Activated CD4-positive, alpha-beta T cell treated with anti-CD3 and anti-CD28 coated beads, Interleukin-2, amount 50 U/mL, for 16 hours (primary cell): Measurements from ENCODE around the gene TSPAN17.

Experiments
- DNase-seq: peaks from one replicate; pipeline ENCODE4 v3.0.0-alpha.2; 2020

Gene TSPAN17

DNA sequence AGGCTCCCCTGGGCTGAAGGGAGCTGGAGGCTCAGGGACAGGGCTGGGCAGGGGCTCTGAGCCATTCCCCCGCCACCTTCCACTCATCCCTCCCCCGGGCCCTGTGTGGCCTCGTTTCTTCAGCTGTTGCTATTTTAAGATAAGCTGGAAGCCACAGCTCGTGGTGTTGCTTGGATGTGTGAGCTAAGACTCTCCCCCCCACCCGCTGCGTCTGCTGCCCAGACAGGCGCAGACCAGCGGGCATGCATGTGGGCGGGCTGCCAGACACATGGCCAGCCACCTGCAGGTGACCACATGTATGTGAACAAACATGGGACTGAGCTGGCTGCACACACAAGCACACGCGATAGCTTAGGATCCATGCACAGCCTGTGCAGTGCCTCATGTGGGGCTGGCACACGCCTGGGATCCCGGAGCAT lies 25.6 kb upstream of the TSPAN17 start:
- DNase-seq, result no peak

DNA sequence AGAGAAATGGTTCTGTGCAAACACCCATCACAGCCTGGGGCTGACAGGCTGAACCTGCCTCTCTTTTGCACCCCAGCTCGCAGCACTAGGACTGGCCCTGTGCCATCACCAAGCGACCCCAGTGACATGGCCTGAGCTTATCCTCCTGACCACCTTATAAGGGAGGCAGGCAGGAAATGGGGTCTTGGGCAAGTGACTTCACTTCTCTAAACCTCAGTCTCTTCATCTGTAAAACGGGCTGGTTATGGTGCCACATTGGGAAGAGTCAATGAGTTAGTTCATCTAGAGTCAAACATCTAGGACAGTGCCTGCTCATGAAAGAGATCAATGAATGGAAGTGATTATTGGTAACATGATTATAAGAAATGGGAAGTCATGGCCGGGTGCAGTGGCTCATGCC lies 23.1 kb upstream of the TSPAN17 start:
- DNase-seq, result no peak

DNA sequence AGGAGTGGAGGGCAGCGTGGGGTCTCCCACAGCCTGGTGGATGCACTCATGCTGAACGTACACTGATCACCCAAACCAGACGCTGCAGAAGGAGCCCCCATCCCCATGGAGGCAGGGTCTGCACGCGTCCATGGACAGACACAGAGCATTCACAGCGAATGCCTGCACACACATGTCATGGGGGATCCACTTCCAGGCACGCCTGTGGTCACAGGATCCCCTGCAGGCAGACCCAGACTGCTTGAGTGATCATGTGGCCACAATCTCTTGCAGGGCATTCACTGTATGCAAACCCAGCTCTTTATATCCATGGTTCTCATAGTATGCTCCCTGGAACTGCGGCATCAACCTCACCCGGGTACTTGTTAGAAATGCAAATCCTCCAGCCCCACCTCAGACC lies 22.3 kb upstream of the TSPAN17 start:
- DNase-seq, result no peak

DNA sequence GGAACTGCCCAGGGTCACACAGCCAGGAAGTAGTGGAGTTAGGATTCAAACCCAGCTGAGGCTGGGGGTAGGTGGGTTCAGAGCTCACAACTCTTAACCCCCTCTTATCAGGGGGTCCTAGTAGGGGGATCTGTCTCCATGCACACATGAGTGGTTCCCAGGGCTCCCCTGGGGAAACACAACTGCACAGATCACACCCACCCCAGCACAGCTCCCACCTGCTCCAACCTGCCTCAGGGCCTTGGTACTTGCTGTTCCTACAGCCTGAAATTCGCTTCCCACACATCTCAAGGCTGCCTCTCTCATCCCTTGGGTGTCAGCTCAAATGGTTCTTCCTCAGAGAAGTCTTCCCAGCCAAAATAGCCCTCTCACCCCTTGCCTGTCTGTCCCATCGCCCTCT lies 21.8 kb upstream of the TSPAN17 start:
- no peak for DNase-seq

DNA sequence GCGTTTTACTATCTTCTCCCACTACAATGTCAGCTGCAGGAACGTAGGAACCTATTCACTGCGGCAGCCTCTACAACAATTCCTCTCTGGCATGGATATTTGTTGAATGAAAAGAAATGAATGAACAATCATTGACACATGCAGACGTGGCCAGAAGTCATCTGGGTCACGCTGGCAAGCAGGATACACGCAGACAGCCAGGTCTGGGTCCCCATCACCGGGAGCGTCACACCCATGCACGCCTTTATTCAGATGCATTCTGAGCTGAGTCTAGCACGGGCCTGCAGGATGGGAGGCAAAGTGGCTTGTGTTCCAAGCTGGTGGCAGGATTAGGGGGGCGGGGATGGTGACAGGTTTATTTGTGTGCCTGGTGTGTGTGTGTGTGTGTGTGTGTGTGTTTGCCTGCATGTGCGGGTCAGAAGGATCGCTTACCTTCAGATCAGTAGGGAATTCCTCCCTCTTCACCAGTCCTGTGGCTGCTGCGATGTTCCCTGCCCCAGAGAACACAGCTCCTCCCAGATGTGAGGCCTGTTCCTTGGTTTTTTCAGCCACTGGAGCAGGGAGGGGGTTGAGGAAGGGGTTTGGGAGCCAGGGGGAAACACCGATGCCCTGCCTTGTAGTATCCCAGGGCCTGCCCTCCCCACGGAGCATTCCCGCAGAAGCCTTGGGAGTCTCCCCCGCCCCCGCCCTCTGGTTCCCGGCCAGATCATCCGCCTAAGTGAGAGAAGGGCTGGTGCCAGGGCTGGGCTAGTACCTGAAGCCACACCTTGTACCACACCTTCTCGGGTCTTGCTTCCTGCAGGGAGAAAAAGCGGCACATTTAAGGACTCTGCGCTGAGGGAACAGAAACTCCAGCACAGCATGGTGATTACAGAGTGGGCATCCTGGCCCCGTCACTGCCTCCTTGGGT lies 21.1 kb upstream of the TSPAN17 start:
- no peak for DNase-seq

DNA sequence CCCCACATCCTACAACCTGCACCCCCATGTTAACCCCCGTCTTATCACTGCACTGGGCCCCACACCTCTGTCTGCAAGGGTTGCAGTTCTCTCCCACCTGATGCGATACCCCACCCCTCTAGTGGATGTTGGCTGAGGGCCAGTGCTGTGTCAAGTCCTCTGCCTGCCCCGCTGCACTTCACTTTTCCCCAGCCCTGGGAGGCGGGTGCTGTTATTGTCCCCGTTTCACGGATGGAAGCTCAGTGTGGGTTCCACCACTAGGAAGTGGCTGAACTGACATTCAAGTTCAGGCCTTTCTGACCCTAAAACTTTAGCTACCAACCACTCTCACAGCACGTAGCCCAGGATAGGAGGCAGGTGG lies 20.4 kb upstream of the TSPAN17 start:
- DNase-seq, result no peak

DNA sequence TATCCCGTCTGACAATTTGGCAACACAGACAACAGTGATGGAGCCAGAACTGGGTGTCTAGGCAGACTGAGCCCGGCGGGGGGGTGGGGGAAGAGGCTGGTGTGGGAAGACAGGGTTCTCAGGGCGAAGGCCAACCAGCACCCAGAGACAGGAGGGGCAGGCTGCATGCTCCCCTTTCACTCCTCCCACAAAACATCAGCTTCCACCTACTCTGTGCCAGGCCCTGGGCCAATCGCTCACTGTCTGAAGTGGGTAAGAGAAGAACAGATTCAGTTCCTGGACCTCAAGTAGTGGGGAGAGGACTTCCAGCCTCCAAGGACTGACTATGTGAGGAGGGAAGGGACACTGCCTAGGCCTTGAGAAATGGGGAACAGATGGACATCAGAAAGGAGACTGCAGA lies 19.7 kb upstream of the TSPAN17 start:
- DNase-seq, result no peak

DNA sequence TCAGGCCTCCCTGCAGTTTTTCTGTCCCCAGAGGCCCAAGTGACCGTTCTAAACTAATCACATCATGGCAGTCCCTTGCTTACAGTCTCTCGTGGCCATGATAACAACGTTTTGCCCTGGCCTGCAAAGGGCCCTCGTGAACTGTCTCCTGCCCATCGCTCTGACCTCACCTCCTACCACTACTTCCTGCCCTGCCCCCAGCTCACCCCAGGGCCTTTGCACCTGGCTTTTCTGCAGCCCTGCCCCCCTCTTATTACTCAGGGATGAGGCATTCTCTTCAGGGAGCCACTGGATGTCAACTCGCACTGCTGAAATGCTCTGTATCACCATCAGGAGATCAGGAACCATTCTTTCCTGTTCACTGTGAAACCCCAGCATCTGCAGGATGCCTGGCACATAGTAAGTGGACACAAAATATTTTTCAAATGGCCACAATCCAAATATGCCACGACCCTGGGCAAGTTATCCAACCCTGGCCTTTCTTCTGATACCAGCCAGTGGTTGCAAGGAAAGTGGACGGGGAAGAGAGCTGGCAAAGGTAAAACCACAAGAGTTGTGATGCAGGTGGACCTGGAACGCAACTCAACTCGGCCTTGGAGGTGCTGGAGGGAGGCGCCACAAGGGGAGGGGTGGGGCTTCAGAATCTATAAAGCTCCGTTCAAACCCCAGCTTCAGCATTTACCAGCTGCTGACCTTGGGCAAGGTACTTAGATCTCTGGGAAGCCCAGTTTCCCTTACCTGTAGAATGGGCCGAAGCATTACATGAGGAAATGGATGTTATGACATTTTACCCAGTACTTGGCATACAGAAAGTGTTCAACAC lies 18.7 kb upstream of the TSPAN17 start:
- no peak for DNase-seq

DNA sequence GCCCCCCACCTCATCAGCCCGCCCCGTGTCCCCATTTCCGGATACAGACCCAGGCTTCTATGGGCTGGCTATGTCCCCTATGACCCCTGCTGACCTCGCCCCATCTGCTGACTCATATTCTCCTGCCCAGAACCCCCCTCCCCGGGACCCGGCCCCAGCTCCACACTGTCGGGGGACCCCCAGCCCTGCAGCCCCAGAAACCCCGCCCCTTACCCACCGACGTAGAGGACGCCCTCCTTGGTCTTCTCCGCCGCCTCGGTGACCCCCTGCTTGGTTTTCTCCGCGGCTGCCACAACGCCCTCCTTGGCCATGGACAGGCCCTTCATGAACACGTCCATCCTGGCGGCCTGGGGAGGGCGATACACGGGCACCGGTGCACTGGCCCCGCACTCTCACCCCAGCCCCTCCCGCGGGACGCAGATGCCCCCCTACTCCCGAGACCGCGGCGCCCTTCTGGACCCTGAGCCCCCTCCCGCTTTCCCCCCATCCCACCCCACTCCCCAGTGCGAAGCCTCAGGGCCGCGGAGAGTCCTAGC lies 17.9 kb upstream of the TSPAN17 start:
- no peak for DNase-seq

DNA sequence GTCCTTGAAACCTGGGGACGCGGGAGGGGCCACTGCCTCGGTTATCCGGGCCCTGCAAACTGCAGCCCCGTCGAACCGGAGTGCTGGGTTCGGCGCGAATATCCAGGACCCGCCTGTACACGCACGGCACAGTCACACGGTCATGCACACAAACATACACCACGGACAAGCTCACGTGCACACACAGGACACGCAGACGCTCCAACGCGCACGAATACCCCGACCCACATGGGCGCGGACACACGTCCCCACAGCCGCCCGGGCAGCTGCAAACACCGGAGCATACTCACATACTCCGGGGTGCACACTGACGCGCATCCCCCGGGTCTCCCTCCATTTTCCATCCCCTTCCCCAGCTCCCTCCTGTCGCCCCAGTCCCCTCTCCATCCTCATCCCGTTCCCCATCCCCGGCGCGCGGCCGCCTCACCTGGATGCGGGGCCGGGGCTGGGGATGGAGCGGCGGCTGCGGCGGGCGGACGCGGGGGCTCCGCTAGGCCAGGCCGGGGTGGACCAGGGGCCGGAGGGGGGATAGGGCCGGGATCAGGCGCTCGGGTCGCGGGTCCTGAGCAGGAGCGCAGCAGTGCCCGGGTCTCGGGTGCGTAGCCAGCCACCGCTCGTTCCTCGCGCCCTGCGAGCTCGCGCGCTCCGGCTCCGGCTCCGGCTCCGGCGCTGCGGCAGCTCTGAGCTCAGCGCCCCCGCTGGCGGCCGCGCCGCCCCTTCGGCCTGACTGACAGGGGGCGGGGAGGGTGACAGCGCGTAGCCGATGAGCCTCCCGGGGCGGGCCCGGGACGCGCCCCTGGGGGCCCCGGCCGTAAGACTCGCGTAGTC lies 17.2 kb upstream of the TSPAN17 start, which contains the start of the genes EIF4E1B and SNCB:
Gene EIF4E1B (plus strand): TSS at position 823 of the 828 bp plus-strand sequence. CDS start 12,113 bp downstream, outside the sequence.
Gene SNCB (minus strand): TSS at position 682 of the 828 bp plus-strand sequence. CDS start 880 bp downstream, outside the sequence.
- peak; percentile 34 for DNase-seq

DNA sequence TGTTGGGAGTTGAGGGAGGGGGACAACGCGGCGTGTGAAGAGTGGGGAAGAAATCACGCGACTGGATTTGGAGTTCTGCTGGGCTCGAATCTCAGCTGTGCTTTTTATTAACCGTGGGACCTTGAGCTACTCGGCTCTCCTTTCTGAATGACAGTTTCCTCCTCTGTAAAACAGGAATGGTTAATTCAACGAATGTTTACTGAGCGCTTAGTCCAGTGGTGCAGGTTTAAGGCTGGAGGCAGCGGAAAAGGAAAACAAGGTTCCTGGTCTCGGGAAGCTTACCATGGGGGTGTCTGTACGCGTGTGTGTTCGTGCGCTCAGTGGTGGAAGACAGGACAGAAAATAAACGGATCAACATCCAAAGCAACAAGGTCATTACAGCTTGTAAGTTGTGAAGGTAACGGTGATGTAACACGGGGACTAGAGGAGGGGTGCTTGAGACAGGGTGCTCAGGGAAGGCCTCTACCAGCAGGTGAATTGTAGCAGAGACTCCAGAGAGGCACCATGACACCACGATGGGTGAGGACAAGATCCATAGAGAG lies 16.5 kb upstream of the TSPAN17 start:
- DNase-seq, result no peak

DNA sequence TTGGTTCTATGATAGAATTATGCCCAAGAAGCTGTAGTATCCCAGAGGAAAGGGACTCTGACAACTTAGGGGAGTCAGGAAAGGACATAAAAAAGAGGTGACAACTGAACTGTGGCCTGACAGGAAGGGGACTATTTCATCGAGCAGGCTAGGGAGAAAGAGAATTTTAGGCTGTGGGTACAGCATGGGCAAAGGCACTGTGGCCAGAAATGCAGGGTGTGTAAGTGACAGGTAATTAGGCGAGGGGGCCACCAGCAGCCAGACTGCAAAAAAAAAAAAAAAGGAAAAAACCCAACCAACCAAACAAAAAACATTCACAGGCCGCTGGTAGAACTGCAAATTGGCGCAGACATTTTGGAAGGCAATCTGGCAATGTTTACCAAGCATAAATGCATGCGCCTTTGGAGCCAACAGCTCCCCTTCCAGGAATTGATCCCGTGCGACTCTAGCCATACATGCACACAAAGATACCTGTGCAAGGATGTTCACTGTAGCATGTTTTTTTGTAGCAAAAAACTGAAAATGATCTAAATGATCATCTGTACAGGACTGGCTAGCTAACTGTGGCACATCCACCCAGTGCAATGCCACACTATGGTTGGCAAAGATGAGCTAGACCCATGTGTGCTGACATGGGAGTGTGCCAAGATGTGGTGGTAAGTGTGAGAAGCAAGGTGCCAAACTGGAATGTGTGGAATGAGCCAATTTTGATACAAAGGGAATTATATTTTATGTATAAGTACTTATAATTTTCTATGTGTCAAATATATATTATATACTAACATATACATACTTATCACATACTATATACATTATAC lies 15.7 kb upstream of the TSPAN17 start:
- no peak for DNase-seq

DNA sequence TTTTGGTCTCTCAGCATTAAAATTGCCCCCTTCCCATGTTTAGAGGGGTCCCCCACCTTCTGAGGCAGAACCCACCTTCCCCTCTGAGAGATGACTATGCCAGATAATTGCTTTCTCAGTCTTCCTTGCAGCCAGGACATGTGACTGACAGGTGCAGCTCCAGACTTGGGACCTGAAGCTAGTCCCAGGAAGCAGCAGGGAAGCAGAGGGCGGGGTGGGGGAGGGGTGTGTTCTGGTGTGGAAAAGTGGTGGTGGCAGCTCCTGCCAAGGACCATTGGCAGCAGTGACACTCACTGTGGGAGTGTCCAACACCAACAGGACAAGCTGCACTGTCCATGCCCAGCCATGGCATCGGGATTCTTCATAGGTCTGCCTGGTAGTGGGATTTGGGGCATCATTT lies 14.5 kb upstream of the TSPAN17 start:
- no peak for DNase-seq

DNA sequence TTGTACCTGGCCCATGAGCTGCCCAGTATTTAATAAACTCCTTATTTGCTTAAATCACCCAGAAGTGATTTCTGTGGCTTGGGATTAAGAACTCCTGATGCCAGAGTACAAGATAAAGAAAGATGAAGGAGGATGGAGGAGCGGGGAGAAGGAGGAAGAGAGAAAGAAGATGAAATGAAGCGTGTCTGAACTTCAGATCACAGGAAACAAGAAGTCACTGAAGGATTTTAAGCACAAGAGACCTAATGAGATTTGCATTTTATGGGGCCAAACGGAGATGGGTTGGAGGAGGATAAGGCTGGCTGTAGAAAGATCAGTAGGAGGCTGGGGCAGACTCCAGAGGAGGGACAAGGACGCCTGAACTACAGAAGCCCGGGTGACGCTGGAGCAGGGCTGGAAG lies 13.7 kb upstream of the TSPAN17 start:
- no peak for DNase-seq

DNA sequence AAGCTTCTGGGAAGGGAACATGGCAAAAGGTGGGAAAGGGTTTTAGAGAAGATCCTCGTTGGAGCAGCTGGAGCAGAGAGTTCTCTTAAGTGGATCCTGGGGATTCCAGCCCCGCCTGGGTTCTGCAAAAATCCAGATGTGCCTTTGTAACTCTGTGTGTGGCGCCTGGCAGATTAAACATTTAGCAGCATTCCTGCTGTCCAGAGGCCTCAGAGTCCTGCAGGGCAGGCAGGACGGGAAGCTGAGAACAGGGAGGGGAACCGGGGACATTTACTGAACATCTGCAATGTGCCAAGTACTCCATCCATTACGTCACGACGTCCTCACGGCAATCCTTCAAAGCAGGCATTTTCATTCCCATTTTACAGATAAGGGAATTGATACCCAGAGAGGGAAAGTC lies 10.9 kb upstream of the TSPAN17 start:
- no peak for DNase-seq

DNA sequence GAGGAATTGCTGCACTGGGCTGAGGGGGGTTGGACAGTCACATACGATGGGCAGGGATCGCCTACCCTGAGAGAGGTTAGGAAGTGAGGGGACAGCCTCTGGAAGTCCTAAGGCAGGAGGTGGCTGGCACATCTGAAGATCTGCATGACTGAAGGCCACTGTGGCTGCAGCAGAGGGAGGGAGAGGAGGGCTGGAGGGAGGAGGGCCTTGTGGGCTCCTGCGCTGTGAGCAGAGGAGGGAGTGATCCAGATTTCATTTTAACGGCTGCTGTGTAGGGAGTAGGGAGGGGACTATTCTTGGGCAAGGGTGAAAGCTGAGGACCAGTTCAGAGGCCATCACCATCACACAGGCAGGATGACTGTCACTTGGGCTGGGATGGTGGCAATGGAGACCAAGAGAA lies 9.7 kb upstream of the TSPAN17 start:
- DNase-seq, result no peak

DNA sequence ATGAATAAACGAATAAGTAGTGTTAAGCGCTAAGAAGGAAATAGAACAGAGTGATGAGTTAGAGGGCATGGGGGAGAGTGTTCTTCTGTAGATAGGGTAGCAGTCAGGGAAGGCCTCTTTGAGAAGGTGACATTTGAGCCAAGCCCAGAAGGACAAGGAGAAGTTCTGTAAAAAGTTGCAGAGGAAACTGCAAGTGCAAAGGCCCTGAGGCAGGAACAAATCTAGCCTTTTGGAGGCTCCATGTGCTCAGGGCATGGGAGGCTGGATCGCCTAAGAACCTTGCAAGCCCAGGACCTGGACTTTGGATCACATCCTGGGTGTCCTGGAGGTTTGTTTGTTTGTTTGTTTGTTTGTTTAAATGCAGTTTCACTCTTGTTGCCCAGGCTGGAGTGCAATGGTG lies 8.8 kb upstream of the TSPAN17 start:
- no peak for DNase-seq

DNA sequence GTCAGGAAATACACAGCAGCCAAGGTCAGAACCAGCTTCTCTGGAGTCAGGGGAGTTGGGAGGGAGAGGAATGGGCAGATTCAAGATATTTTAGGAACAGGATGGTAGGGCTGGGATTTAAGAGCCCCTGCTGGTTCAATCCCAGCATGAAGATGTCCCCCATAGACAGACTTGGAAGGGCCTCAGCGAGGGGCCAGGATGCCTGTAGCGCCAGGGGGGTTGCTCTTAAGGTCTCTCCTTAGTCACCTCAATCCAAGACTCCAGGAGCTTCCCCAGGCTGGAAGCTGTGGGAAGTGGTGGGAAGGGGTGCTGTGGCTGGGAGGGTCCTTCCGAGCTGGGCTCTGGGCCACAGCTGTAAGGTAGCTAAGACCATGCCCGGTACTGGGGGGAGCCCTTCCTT lies 8.1 kb upstream of the TSPAN17 start:
- no peak for DNase-seq

DNA sequence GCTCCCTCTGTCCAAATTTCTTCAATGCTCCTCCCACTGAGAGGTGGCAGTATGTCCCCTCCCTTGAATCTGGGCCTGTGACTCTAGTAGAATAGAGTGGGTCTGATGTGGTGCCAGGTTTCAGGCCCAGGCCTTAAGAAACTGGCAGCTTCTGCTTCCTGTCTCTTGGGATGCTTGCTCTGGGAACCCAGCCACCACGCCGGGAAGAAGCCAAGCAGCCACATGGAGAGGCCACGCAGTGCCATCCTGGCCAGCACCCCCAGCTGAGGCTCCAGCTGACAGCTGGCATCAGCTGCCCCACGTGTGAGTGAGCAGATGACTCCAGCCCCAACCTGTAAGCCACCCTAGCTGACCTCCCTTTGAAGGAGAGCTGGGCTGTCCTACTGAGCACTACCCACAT lies 7.3 kb upstream of the TSPAN17 start:
- DNase-seq, result no peak

DNA sequence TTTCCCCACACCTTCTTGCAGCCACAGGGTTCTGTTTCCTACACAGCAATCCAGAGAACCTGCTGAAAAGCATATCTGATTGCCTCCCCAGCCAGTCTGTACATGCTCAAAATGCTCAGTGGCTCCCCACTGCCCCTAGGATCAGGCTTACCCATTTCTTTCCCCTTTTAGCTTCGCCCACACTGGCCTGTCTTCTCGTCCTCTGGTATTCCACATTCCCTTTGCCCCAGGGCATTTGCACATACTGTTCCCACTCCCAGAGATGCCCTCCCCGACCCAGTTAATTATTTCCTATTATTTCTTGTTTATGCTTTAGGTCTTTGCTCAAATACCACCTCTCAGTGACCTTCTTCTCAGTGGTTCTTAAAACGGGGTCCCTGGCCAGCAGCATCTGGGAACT lies 6.7 kb upstream of the TSPAN17 start:
- no peak for DNase-seq

DNA sequence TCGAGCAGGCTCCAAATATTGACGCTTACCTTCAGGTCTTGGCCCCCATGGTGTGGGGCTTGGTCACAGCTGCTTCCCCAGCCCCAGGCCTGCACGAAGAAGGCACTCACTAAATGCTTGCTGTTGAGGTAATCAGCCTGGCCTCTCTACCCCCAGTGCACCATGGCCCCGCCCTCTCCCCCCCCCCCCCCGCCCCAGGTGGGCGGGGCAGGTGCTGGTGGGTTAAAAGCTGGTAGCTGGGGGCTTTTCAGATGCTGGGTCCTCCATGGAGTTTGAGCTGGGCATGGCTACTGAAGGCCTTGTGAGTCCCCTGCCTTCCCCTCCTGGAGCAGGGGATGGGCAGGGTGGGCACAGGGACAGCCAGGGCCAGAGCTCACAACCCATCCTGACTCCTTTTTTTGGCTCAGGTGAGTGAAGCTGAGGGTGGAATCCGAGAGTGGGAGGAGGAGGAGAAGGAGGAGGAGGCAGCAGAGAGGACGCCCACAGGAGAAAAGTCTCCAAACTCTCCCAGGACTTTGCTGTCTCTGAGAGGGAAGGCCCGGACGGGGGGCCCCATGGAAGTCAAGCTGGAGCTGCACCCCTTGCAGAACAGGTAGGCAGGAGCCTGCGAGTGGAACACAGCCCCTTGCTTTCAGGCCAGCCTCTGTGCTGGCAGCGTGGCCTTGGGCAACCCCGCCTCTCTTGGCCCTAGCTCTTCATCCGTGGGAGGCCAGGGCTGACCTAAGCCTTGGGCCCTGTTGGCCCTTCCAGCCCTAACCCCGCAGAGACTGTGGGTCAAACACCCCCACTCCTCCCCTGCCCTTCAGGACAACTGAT lies 4.4 kb upstream of the TSPAN17 start:
- DNase-seq, result no peak
